Stimulated activated CD4-positive, alpha-beta T cell treated with anti-CD3 and anti-CD28 coated beads, Interleukin-15, amount 100 ng/mL, for 24 hours (primary cell): ENCODE results near the gene SERGEF.
"Not testable (repeated sequence)": the region's sequence is repeated elsewhere in the genome, so short reads cannot be mapped to it uniquely, and the experiment has no call there.

Source experiments
- DNase-seq: peaks from one replicate; pipeline ENCODE4 v3.0.0-alpha.2; 2020

Gene SERGEF

GRCh38 chr11:18000128-18000527 lies 12.7 kb downstream of the SERGEF start:
- DNase-seq = not testable (repeated sequence)

- DNase-seq = no peak
Measured at GRCh38 chr11:17992916-17993315, 19.9 kb downstream of the SERGEF start.

DNA sequence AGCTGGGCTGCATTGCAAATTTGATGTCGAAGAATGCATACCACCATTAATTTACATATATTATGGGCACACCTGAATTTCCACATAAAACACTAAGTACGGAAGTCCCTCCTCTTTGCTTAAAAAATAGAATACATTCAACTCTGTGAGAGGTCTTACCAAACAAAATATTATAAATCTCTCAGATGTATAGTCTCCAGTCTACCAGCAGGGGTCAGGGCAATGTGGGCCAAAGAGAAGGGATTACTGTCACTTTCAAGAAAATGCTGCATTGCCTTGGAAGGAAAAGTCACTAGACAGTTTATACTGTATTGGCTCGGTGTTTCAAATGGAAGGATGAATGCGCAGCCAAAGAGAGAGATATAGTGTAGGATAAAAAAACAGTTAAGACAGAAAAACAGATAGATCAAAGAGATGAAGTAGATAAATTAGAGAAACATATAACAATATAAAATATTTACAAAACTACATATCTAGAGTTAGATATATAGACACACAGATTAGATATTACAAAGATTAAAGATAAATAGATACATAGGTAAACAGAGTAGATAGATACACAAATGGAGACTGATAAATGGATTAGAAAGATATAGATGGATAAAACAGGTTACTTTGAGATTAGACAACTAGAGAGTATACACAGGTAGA lies 20.9 kb downstream of the SERGEF start:
- peak; percentile 55 for DNase-seq

DNA sequence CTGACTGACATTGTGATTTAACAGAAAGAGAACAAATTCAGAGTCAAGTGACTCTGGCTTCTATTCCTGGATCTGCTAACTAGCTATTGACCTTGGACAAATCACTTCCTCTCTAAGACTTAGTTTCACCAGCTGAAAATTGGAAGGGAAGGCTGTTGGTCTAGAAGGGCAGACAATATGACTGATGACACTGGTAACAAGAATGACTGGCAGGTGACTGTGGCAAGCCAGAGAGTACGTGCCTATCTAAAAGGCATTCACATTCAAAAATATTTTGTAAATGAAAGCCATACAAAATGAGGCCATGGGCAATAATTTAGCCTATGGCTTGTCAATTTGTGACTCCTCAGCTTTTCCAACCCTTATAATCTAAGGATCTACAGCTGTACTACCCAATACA lies 23.5 kb downstream of the SERGEF start:
- DNase-seq = no peak

DNA sequence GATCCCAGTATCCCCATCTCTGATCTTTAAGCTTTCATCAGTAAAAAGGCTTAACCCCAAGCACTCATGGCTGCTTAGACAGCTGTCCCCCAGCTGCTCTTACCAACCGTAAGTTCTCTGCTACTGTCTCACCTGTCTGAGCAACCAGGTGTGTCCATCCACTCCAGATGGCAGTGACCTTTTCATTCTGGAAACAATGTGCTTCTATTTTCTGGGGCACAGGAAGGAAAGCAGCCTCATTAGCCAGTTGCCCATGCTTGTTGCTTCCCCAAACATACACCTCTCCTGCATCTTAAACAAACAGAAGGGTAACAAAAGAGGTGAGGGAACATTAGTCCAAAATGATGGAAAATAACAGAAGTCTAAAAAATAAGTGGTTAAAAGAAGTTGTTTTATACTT lies 24.4 kb downstream of the SERGEF start:
- DNase-seq = no peak

DNA sequence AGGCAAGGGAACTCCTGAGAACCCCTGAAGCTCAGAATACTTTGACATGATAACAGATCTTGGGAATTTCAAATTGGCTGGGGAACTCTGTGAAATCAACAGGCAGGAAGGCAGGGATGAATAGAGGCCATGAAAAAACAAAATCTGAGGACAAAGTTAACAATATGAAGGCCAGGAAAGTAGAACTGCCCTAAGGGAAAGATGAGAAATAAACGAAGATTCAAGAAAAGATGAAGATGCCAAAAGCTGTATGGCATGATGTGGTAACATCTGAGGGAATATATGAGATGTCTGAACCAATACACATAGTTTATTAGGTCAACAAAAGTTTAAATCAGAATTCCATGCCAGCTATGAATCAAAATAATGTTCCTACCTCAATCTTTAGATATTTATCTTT lies 25.0 kb downstream of the SERGEF start:
- DNase-seq = no peak

GRCh38 chr11:17986711-17987220 lies 26.1 kb downstream of the SERGEF start:
- DNase-seq = no peak

GRCh38 chr11:17986007-17986710 lies 26.7 kb downstream of the SERGEF start:
- no peak for DNase-seq

- no peak for DNase-seq
Measured at GRCh38 chr11:17985517-17985916, 27.3 kb downstream of the SERGEF start.

DNA sequence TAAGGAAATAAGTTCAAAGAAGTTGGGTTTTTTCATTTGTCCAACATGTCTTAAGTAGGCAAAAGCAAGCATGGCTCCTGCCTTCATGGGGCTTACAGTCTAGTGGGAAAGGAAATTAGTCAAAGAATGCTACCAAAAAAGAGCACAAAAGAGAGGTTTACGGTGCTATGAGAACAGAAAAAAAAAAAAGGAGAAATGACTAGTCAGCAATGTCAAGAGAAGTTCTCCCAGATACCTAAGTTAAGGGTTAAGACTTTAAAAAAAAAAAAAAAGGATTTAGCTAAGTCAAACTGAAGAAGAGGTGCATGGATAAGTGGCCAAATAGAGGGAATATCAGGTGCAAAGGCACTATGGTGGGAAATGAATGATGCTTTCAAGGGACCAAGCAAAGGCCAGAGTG lies 29.3 kb downstream of the SERGEF start:
- DNase-seq = no peak

GRCh38 chr11:17979770-17980371 lies 33.0 kb downstream of the SERGEF start:
- DNase-seq = peak; percentile 28

GRCh38 chr11:17978553-17979287 lies 34.1 kb downstream of the SERGEF start:
- peak; percentile 41 for DNase-seq

GRCh38 chr11:17976651-17977050 lies 36.2 kb downstream of the SERGEF start:
- DNase-seq = no peak

- DNase-seq = no peak
Measured at GRCh38 chr11:17974246-17974645, 38.6 kb downstream of the SERGEF start.

DNA sequence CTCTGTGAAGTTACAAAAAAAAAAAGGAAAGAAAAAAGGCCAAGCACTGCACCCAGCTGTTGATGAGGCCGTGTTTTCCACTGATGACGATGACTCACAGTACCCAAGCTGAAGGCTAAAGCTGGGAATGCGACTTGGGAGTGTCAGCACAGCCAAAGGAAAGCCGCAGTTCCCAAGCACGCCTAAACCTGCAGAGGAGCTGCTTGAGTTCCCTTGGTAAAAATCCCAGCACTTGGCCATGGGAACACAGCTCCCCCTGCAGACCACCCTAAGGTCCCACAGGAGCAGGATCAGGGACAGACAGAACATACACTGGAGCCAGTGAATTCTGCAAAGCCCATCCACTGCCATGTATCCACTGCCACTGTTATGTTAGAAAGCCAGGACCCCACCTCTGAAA lies 39.9 kb downstream of the SERGEF start:
- no peak for DNase-seq

- no peak for DNase-seq
Measured at GRCh38 chr11:17968206-17968605, 44.6 kb downstream of the SERGEF start.

DNA sequence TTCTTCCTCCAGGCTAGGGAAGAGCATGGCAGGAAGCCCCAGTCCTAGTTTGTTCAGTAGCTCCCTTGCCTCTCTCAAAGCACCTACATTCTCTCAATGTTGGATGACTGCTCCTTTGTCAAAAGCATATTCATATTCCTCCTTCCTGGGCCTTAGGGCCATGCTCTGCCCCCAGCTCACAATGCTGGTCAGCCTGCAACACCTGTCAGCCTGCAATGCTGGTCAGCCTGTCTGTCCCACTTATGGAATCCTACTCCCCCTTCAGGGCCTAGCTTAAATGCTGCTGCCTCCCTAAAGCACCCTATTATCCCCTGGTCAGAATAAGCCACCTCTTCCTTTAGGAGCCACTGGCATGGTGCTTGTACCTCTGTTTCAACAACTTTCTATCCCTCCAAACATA lies 45.2 kb downstream of the SERGEF start:
- no peak for DNase-seq

- no peak for DNase-seq
Measured at GRCh38 chr11:17960091-17960490, 52.8 kb downstream of the SERGEF start.

DNA sequence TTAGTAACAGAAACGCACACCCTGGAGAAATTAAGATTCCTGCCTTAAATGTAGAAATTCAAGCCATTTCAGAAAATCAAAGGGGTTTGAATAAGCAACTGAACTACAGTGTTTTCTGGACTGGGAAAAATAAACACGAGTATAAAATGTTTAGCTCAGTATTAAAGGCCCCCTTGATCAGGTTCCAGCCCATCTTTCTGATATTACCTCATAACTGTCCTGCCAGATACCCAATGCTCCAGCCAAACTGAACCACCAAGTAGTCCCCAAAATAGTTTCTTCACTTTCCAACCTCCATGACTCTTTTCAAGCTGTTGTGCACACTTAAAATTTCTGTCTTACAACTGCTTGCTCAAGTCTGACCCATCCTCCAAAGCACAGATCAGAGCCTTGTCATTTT lies 54.4 kb downstream of the SERGEF start:
- no peak for DNase-seq

- no peak for DNase-seq
Measured at GRCh38 chr11:17954395-17955252, 58.2 kb downstream of the SERGEF start.

DNA sequence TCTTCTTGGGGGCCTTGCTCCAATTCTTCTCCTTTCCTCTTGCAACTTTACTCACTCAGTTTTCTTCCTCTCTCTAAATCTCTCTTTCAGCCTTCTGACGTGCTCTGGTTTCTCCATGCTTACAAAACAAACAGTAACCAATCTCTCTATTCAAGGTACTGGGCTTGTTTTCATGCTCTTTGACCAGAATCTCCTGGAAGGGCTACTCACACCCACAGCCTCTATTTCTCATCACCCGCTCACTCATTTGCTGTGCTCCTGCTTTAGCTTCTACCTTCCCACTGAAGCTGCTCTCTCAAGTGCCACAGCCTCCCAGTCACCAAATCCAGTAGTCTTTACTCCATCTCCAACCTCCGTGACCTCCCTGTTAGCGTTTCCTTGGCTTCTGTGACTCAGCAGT lies 60.4 kb downstream of the SERGEF start:
- no peak for DNase-seq

- no peak for DNase-seq
Measured at GRCh38 chr11:17951685-17952388, 61.0 kb downstream of the SERGEF start.
